GM18858 (cell line): ENCODE measurements around the gene SBF2.

Experiments
- ATAC-seq: cut with Tn5 transposase; IDR thresholded peaks from one replicate; pipeline ENCODE4 v1.9.1; 2021; ENCODE audit not compliant: unreplicated experiment

The SBF2 gene

DNA sequence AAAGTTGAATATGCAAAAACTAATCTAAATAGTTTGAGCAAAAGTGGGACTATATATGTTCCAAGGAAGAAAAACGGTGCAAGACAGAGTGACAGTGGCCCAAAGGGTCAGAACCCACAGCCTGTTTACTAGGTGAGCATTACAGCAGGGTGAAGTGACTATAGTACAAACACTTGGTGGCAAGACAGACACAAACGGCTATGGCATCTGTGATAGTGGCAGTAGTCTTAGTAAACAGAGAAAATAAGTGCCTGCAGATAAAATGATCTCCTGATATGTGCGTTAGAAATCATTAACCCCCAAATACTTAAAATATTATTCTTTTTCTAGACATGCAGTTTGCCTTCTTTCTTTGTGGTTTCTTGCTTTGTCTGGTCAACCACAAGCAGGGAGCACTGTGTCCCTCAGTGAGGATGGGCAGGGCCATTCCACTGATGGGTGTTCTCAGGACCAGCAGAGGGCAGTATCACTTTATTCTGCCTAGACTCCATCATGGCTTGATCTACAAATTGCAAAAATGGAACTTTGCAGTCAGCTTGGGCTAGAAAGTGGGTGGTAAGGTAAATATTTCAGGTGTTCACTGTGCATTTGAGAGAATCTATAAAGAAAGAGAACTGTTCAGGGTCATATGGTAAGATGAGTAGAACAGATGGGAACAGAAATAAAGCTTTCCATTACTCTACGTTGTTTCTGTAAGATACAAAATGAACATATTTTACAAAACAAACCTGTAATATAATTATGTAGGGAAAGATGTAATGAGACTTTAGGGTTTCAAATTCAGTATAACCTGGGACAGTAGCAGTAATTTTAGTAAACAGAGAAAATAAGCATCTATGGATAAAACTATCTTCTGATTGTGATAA is 431.9 kb downstream of the SBF2 start:
- peak; percentile 71 for ATAC-seq

DNA sequence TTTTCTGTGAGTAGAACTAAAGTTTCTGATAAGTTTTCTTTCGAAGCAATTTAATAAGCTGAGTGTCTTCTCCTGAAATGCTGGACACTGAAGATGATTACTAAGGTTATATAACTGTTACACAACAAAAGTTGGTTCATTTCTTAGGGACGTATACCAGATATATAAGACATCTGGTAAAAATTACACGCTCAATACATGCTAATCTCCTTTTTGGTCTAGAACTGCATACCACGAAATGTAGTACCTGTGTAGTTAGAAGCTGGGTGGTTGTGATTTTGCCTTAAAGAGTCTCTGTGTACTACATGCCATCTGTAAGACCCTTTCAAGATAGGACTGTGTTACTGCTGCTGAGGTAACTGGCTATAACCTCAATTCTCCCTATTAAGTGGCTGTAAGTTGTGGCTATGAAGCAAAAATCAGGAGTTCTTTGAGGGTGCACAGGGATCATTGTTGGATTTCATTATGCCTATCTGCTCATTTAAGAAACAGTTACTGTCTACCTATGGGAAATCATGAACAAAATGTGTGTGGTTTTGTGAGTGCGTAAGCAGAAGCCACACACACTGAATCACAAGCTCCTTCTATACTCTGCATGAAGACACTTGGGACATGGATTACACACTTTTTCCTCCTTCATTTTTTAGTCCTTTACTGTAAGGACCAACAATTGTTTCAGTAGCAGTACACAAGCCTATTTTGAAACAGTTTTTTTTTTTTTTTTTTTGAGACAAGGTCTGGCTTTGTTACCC is 434.3 kb downstream of the SBF2 start:
- ATAC-seq: no peak

DNA sequence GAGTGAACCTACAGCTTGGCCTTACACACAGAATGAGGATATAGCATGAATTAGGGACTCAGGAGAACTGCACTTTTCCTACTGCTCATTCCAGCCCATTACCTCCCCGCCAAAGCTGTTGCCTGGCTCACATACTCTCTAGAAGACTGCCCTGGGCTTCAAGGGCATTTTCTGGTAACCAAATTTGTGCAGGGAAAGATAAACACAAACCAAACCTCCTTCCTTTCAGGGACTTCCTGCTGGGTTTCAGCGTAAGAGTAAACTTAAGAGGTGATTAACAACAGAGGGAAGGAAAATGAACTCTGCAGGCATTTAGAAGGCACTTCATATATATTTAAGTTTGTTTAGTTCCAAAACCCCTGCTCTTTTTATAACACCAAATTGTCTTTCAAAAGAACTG is 435.2 kb downstream of the SBF2 start:
- no peak for ATAC-seq

DNA sequence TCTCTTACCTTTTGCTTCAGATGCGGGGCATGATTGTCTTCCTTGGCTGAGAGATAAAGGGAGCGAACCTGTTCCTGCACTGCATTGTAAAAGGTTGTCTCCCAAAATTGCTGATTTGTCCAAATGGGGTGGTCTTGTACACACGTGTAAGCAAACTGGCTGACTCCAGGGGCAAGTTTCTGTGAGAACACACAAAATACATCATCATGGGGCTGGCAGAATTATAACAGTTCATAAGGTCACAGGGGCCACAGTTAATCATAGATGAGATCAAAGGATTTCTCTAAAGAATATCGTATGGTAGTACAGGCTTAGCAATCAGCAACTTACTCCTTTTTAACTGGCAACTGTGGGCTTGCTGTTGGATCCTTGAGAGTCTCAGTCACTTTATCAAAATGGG is 435.8 kb downstream of the SBF2 start:
- ATAC-seq: no peak

DNA sequence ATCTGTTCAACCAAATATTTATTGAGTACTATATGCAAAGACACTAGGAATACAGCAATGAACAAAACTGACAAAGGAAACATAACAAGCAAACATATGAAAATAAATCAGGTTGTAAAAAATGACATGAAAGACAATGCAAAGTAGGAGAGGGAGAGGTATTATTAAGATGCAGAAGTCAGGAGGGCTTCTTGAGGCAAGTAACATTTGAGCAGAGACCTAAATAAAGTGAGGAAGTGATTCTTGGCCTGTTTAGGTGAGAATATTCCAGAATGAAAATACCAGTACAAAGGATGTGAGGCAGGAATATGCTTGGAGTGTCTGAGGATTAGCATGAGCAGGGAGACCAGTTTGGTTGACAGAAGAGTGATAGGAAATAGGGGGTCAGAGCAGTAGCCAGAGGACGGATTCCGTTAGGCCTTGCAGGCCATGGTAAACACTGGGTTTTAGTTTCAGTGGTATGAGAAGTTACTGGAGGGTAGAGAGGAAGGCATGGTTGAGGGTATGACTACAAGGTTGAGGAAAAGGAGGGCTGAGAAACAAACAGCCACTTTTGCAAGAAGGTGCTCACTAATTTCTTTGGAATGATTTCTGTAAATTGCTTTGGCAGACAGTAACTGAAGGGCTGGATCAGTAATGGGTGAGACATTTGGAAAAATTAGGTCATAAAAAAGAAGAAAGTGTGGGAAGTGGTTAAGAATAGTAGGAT is 438.3 kb downstream of the SBF2 start:
- ATAC-seq: no peak

DNA sequence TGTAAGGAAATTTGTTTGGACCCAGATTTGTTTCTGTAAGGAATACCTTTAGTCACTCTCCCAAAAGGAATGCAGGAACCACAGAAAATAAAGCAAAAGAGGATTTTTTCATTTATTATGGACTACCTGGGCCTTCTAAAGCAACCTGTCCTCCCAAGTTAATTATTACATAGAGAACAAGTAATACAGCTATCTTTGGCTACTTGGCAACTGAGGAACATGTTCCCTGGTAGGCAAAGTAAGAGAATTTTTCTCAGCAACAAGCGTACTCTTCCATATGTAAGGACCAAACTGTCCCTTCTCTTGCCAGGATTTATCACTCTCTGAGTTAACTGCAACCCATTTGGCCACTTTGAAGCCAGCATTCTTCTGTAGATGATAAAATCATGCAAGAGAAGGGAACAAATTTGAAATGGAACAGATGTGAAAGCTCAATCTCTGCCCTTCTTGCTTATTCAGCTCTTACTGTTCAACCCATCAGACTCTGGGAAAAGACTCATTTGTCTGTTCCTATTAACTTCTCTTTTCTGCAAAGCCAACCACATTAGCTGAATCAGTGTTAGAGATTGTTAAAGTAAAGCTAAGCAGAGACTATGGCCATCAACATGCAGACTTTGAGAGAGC is 440.0 kb downstream of the SBF2 start:
- ATAC-seq: no peak

DNA sequence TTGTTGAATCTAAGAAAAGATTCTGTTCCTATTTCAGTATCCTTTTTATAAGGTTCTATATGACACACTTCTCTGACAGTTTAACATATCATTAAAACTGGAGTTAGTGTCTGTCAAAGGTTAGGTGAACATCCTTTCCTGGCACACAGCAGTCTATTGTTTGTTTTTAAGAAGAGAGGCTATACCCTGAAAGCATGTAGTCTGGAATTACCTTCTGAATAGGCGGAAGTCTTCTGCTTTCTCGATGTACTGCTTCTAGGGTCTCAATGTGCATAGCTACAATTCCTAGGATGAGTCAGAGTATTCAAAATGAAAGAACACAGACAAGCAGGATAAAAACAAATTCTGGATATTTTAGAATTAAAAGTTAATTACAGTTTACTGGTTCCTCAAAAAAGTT is 441.6 kb downstream of the SBF2 start:
- no peak for ATAC-seq

DNA sequence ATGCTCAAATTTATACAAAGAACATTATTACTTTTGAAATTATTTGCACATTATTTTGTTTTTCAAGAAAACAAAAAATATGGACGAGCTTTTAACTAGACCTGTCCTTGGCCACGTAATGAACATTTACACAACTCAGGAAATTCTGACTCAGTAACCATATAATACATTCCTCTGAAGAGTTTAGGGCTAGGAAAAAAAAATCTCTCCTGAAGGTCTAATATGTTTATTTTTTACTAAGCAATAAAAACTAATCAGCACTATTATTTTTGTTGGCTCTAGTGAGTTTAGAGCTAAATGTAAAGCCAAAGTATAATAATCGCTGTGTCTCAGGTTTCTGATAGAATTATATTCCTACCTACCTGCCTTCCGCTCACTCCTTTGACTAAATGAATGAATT is 442.7 kb downstream of the SBF2 start:
- no peak for ATAC-seq

DNA sequence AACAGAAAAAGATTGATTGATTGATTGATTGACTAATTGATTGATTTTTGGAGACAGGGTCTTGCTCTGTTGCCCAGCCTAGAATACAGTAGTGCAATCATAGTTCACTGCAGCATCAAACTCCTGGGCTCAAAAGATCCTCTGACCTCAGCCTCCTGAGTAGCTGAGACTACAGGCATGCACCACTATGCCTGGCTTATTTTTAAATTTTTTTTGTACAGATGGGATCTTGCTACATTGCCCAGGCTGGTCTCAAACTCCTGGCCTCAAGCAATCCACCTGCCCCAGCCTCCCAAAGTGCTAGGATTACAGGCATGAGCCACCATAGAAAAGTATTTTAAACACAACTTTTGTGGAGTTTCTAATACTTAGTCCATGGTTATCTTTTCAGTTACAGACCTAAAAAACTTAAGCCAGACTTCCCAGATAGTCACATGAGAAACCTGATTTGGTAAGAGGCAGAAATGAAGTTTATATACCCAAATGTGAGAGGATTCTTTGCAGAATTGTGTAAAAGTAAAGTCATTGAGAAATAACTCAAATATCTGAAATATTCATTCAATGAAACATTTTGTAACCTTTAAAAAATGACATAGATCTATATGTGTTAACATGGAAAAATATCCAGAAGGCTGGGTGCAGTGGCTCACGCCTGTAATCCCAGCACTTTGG is 443.7 kb downstream of the SBF2 start:
- ATAC-seq: no peak

DNA sequence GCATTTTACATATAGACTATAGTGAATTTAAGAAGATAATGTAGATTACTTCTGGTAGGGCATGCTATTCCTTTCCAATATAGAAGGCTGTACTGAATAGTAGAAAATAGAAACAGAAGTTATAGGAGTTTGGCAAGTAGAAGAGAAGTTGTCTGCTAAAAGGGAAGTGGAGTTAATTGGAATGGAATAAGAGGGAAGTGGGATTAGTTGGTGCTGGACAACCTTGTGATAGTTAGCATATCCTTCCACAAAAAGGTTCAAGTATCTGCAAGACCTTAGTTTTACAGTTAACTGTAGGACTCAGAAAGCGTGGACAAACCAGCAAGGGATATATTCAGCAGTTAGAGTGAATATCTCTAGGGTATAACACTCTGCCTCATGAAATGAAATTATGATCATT is 444.6 kb downstream of the SBF2 start:
- ATAC-seq: no peak

DNA sequence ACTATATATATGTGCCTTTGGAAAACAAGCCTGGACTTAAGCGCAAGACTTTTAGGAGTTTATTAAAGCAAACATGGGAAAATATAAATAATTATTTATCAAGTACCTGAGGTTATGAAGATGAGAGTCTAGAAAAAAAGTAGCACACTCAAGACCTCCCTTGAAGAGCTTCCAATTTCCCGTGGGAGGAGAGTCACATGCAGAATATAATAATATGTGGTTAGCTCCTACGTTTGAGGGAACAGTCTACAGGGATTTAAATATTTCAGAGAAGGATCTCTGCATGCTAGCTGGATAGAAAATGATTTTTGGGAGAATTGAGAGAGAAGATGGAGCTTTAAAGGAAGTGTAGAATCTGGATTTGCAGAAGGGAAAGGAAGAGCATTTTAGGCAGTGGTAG is 446.4 kb downstream of the SBF2 start:
- no peak for ATAC-seq

DNA sequence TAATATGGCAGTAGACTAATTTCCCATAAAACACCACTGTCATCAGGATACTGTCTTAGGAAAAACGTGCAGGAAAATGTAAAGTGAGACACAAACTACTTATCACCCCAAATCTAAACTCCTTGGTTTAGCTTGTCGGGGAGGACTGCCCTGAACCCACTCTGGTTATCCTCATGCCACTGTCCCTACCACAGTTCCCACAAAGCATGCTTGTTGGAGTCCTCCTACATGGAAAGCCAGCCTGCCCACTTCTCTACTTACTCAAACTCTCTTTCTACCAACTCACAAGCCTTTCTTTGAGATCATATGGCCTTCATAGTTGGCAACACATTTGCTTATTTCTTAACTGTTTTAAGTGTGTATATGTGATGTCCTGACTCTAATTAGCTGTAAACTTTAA is 451.1 kb downstream of the SBF2 start:
- no peak for ATAC-seq

DNA sequence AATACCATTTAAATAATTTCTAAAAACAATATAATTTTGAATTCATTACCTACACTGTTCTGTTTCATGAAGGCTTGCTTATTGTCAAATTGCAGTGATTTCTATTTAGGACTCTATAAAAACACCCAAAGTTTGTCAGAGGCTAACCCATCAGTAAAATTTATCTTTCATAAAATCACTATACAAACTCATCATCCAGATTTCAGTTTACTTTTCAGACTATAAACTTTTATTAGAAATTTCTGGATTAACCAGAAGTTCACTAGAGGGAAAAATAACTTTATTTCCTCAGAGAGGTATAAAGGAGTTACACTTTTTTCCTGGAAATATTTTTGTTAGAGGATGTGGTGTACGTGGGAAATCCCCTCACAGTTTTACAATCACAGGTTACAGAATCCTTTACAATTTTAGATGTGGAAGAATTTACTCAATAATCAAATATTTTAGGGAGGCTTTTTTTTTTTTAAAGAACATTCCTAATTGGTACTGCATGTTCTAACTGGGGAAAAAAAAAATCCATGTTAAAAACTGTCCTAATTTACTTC is 453.5 kb downstream of the SBF2 start:
- ATAC-seq: no peak

DNA sequence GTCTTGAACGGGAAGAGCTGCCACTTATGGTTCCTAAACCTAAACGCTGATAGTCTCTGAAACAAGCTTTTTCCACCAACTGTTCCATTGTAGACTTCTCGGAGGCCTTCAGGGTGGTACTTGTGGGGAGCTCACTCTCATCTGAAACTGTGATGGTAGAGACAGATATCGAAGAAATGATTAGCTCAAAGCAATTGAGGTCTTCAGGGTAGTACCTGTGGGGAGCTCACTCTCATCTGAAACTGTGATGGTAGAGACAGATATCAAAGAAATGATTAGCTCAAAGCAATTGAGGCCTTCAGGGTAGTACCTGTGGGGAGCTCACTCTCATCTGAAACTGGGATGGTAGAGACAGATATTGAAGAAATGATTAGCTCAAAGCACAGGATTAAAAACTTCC is 454.5 kb downstream of the SBF2 start:
- ATAC-seq: peak; percentile 8

DNA sequence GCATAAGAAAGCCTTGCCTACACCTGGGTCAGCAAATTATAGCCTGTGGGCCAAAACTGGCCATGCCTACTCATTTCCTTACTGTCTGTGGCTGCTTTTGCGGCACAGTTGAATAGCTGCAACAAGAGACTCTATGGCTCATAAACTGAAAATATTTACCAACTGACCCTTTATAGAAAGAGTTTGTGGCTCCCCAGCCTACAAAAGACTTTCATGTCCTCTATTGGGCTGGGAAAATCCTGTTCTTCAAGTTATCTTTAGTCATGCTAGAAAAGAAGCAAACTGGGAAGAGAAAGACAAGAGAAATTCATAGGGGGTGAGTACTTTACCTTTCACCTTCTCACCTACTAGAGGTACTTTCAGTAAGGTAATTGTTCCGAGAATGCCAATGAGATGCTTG is 455.1 kb downstream of the SBF2 start:
- peak; percentile 81 for ATAC-seq

DNA sequence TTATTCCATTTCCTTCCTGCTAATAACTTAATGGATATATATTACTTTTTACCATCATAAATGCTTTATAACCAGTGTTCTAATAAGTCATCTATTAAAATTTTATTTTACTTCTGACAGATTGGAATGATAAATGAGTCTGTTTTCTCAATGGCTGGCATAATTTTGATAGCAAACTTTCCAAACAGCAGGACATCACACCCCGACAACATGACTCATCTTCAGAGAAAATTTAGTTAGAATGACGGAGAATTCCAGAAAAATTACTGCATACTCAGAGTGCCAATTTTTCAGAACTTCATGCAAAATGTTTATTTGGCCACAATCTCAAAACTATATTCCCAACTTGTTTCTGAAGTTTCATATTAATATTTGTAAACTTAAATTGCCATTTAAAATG is 455.8 kb downstream of the SBF2 start:
- no peak for ATAC-seq

DNA sequence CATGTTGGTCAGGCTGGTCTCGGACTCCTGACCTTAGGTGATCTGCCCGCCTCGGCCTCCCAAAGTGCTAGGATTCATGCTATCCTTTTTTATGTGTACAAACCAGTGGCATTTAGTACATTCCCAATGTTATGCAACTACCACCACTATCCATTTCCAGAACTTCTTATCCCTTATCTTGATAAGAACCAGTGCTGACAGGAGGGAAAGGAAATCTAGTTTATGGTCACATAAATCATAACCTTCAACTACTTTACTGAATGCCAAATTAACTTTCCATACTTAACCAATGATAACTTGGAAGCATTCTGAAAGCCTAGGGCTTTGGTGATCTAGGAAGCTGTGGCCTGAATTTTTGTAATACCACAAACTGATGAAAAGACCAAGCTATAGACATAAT is 459.7 kb downstream of the SBF2 start:
- ATAC-seq: no peak

DNA sequence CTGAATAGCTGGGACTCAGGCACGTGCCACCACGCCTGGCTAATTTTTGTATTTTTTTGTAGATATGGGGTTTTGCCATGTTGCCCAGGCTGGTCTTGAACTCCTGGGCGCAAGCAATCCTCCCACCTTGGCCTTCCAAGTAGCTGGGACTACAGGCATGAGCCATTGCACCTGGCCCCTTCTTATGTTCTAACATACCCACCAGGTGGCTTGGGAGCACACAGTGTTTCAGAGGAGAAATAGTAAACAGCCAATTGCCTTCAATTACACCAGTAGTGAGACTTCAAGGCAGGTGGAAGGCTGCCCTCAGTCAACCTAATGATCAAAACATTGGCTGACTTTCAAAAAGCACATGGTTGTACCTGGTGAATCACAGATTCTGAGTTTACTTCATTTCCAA is 462.9 kb downstream of the SBF2 start:
- no peak for ATAC-seq

DNA sequence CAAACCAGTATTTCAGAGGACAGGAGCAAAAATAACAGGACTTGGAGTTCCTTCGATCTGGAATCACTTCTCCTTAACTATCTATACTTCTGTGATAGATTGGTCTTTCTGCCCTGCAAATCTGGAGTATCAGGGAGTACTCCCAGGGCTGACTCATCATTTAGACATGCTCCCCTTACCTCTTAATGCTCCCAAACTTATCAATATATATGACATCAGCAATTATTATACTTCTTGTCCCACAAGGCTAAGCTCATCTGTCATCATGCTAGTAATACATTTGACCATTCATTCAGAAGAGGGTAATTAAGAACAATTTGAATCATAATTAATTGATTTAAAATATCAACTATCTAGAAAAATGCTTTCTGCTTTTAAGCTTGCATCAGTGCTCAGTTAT is 466.3 kb downstream of the SBF2 start:
- ATAC-seq: no peak

DNA sequence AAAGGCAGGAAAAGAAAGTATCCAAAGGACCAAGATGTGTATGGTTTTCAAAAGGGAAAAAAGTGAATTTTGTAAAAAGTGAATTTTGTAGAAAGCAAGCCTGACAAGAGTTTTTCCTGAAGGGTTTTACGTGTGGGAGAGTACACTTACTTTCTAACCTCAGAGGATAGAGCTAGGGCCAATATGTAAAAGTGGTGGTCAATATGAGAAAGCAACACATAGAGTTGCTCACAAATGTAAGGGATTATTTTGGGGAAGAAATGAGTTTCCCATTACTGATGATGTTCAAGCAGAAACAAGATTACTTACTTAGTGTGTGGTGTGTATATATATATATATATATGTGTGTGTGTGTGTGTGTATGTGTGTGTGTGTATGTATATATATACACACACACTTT is 467.6 kb downstream of the SBF2 start:
- ATAC-seq: no peak

DNA sequence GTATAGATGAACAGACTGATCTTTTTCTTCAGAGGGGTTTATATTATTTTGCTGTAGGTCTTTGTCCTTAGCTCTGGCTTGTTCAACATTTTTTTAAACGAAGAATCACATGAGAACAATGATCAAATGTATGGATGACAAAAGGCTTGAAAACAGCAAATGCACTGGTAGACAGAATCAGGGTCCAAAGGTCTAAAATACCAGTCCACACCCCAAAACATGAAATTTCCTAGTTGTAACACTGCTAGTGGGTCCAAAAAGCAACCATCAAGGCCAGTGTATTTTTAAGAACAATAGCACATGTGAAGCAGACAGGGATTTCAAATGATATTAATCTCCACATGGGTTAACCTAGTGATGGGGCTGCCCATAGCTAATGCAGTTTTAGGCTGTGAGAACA is 468.1 kb downstream of the SBF2 start:
- ATAC-seq: no peak
